Panc1 (cell line): Measurements from ENCODE around the gene KMT5C. TPM values are rescaled to one million over a fixed set of nuclear protein-coding genes. Genes with fewer than 3 reads are reported as not detected.

ENCODE experiments used
- ATAC-seq: fragments of 200-7000 bp; cut with Tn5 transposase; 2 replicates; pipeline ENCODE4 v1.9.1; 2020; ENCODE audit warnings: mild to moderate bottlenecking, moderate library complexity
- BruUV-seq: library from RNA; stranded (reverse); fragments of 400-500 nt; replicated peaks from 2 replicates; lab custom pipeline; 2021; lab: Mats Ljungman, UMichigan
- CTCF ChIA-PET: fragments of 300-600 bp; sonication (Branson Sonifier 250); formaldehyde crosslinking; loops from one replicate; lab custom pipeline; 2022; ENCODE audit warnings: antibody characterized with exemption; lab: Charles Lee
- POLR2A ChIA-PET: fragments of 300-600 bp; sonication (Branson Sonifier 250); formaldehyde crosslinking; loops from one replicate; lab custom pipeline; 2022; ENCODE audit warnings: antibody characterized with exemption; lab: Charles Lee
- DNase-seq: peaks from one replicate; pipeline ENCODE4 v3.0.0-alpha.2; 2010; ENCODE audit warnings: low read depth, low spot score
- H3K27ac ChIP-seq: 2 replicates; pipeline ENCODE4 v1.5.1; 2011; ENCODE audit warnings: mild to moderate bottlenecking, low read length, inconsistent platforms
- H3K27me3 ChIP-seq: fragments of 200-500 bp; sonication (Bioruptor generic); 2 replicates; pipeline ENCODE4 v1.6.0; 2014; ENCODE audit warnings: low read length, inconsistent platforms; ENCODE audit not compliant: control insufficient read depth, insufficient read depth
- H3K36me3 ChIP-seq: fragments of 200-500 bp; sonication (Bioruptor generic); 2 replicates; pipeline ENCODE4 v1.5.1; 2014; ENCODE audit warnings: inconsistent platforms, mild to moderate bottlenecking, low read length, moderate library complexity; ENCODE audit not compliant: control insufficient read depth, insufficient read depth
- H3K4me1 ChIP-seq: 2 replicates; pipeline ENCODE4 v1.5.1; 2011; ENCODE audit warnings: inconsistent platforms, mild to moderate bottlenecking, low read length, moderate library complexity; ENCODE audit not compliant: control insufficient read depth, insufficient read depth
- H3K4me3 ChIP-seq, 2 experiments: 2 replicates each; pipeline ENCODE4 v1.5.1; 2011 to 2012; ENCODE audit warnings: low read depth in 2 of 2, low read length in 2 of 2, mild to moderate bottlenecking in 2 of 2, inconsistent platforms in 1 of 2, moderate library complexity in 1 of 2
- H3K9me3 ChIP-seq: fragments of 200-500 bp; sonication (Bioruptor generic); 2 replicates; pipeline ENCODE4 v1.5.1; 2014; ENCODE audit warnings: low read depth, mild to moderate bottlenecking, inconsistent platforms, low read length, moderate library complexity; ENCODE audit not compliant: control insufficient read depth, insufficient read depth
- CTCF ChIP-seq: fragments of 450-650 bp; IDR thresholded peaks from 2 replicates; pipeline ENCODE4 v1.5.1; 2017; ENCODE audit warnings: mild to moderate bottlenecking
- POLR2AphosphoS5 ChIP-seq: IDR thresholded peaks from 2 replicates; pipeline ENCODE4 v1.6.1; 2012; ENCODE audit warnings: mild to moderate bottlenecking, low read depth, low read length, moderate library complexity
- REST ChIP-seq, 2 experiments: IDR thresholded peaks; 2 replicates each; pipeline ENCODE4 v1.6.1; 2011 to 2012; ENCODE audit warnings: low read depth in 2 of 2, control low read depth in 1 of 2, low read length in 1 of 2, mild to moderate bottlenecking in 1 of 2, moderate library complexity in 1 of 2; ENCODE audit not compliant: insufficient read depth in 1 of 2
- SIN3A ChIP-seq: IDR thresholded peaks from 2 replicates; pipeline ENCODE4 v1.6.1; 2012; ENCODE audit warnings: low read depth, mild to moderate bottlenecking, low read length, moderate library complexity, borderline replicate concordance; ENCODE audit not compliant: insufficient read depth
- TCF7L2 ChIP-seq: IDR thresholded peaks from 2 replicates; pipeline ENCODE4 v1.6.1; 2011; ENCODE audit warnings: mild to moderate bottlenecking, low read depth, low read length, inconsistent platforms
- in situ Hi-C: cut with HindIII; loops from 2 replicates; pipeline ENCODE4 v1.10.0; 2016; ENCODE audit warnings: low sequenced_read_pairs, low pct_unique_long_range_greater_than_20kb
- intact Hi-C: fragments of 100-400 bp; cut with micrococcal nuclease; formaldehyde crosslinking; loops from one replicate; pipeline ENCODE4 v1.10.0; 2022; ENCODE audit not compliant: unreplicated experiment
- total RNA-seq: library from RNA; stranded (reverse); gene quantifications from one replicate; pipeline ENCODE4 v1.2.1, GENCODE V29; 2021; ENCODE audit not compliant: unreplicated experiment

KMT5C gene
- total RNA-seq, 1 experiment from 2014 or later: 30.6 TPM

- H3K27ac ChIP-seq: no peak overlapping the region
- ATAC-seq (no peak), DNase-seq (no peak)
- TF ChIP-seq TCF7L2: no peak
- no peak for TF ChIP-seq SIN3A
- no peak for TF ChIP-seq REST (IDR thresholded peaks at IDR 0.05; ENCODE audit: insufficient read depth in 1 of 2, low read depth in 2 of 2, low read length in 1 of 2)
- TF ChIP-seq CTCF: no peak
- no peak for TF ChIP-seq POLR2AphosphoS5
- H3K27me3 ChIP-seq: no peaks in the 10 kb centered on the region
- H3K4me3 ChIP-seq: no peak overlapping the region
- intact Hi-C loops (no loop called here), in situ Hi-C loops (no loop called here)
- no TSS peak for BruUV-seq
- H3K4me1 ChIP-seq: no peaks in the 10 kb centered on the region
- CTCF ChIA-PET: interaction anchor here (1.5 kb wide), 1 partner anchor 10 kb away, joined by 3 read pairs; no protein-coding TSS in a partner anchor
- POLR2A ChIA-PET: no interaction called here
- no peaks in the 10 kb centered on the region for H3K36me3 ChIP-seq
- H3K9me3 ChIP-seq: no peaks in the 10 kb centered on the region
Measured at GRCh38 chr19:55311797-55312196, 27.9 kb upstream of the KMT5C start.

GRCh38 chr19:55312621-55313512 is 26.8 kb upstream of the KMT5C start:
- in situ Hi-C loops: no loop called here

More at GRCh38 chr19:55312621-55313512, 26.8 kb upstream of the KMT5C start:
- H3K4me1 ChIP-seq: no peaks in the 10 kb centered on the region
- CTCF ChIA-PET: interaction anchor here (1.5 kb wide), 1 partner anchor 11 kb away, joined by 3 read pairs; no protein-coding TSS in a partner anchor
- H3K27ac ChIP-seq: no peak overlapping the region
- no peaks in the 10 kb centered on the region for H3K9me3 ChIP-seq
- no peaks in the 10 kb centered on the region for H3K27me3 ChIP-seq
- ATAC-seq: peak; percentile 26; the same call in 1 of the 2 replicates
- no peak for DNase-seq
- H3K36me3 ChIP-seq: no peaks in the 10 kb centered on the region
- POLR2A ChIA-PET: no interaction called here
- intact Hi-C loops: no loop called here
- no TSS peak for BruUV-seq
- no peak overlapping the region for H3K4me3 ChIP-seq
- no peak for TF ChIP-seq SIN3A
- no peak for TF ChIP-seq CTCF
